Erythroblast (primary cell): ENCODE data around the gene FRYL.

Experiments used
- GATA1 ChIP-seq: IDR thresholded peaks from 2 replicates; pipeline ENCODE4 v1.6.1; 2011; ENCODE audit warnings: low read depth, mild to moderate bottlenecking, control low read depth, low read length, moderate library complexity
- POLR2A ChIP-seq: IDR thresholded peaks from 2 replicates; pipeline ENCODE4 v1.6.1; 2011; ENCODE audit warnings: mild to moderate bottlenecking, low read length

DNA sequence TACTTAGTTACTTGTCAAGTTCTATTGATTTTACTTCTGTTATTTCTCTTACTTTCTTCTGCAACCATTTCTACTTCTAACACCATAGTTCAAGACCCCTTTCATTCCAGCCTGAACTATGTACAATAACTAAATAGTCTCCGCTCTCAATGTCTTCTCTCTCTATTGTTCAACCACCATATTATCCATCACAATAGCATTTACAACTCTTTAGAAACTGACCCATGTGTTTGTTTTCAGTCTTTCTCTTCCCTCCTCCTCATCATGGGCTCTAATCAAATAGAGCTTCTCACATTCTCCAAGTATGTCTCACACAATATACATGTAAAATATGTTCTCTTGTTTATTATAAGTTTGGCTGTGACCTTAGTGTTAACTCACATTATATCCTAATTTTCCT lies 146.4 kb downstream of the FRYL start:
- TF ChIP-seq POLR2A (no peak), GATA1 (no peak)
